OCI-M1 (cell line): Measurements from ENCODE around the gene CPN2.
A peak's percentile ranks its signal among the peaks of the same experiment; 100 is the strongest.

ENCODE experiments used
- DNase-seq: peaks from one replicate; lab custom pipeline; 2025; lab: John Stamatoyannopoulos, UW

CPN2 gene

DNA sequence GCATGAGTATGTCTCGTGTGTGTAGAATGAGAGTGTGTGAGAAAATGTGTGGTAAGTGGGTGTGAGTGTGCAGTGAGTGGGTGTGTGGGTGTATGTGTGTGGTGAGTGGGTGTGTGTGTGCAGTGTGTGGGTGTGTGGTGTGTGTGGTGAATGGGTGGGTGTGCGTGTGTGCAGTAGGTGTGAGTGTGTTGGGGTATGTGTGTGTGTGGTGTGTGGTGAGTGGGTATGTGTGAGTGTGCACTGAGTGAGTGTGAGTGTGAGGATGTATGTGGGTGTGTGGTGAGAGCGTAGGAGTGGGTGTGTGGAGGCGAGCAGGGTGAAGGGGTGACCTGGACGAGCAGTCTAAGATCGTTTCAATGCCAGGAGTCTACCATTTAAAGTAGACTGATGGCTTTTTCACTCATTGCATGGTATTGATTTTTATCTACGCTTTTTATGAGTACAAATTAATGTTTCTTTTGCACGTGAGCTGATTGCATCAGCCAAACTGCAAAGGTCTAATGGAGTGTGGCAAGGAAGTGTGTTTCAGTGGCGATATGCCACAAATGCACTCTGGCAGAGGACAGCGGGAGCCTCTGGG, 1.6 kb upstream of the CPN2 start:
- DNase-seq = peak; percentile 2

DNA sequence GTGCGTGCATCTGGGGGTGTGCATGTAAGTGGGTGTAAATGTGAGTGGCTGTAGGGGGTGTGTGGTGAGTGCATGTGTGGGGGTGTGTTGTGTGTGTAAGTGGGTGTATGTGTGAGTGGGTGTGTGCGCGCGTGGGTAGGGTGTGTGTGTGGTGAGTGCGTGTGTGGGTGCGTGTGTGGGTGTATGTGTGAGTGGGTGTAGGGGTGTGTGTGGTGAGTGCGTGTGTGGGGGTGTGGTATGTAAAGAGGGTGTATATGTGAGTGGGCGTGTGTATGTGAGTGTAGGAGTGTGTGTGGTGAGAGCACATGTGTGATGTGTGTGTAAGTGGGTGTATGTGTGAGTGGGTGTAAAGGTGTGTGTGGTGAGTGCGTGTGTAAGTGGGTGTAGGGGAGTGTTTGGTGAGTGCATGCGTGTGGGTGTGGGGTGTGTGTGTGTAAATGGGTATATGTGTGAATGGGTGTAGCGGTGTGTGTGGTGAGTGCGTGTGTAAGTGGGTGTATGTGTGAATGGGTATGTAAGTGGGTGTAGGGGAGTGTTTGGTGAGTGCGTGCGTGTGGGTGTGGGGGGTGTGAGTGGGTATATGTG, 916 bp upstream of the CPN2 start:
- DNase-seq = no peak

DNA sequence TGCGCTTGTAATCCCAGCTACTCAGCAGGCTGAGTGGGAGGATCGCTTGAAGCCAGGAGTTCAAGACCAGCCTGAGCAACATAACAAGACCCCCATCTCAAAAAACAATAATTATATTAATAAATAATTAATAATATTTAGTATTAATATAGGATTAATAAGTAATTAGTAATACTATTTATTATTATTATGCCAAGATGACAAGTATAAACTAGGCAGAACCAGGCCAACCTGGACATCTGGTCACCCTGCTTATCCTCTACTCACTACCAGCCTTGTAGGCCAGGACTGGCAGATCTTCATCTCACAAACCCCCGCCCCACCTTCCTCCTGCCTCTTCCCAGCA, 429 bp downstream of the CPN2 start:
- DNase-seq = no peak

DNA sequence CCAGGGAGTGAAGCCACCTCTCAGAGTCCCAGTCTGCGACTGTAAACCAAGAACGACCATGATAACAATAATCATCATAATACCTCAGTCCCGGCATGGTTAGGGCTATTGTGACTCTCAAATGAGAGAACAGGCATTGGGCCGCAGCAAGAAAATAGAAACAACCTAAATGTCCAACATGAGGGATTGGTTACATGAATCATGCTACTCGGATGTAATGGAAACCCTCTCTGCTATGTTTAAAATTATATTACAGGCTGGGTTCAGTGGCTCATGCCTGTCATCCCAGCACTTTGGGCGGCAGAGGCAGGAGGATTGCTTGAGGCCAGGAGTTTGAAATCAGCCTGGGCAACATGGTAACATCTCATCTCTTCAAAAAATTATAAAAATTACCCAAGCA, 2.8 kb downstream of the CPN2 start:
- DNase-seq = no peak

DNA sequence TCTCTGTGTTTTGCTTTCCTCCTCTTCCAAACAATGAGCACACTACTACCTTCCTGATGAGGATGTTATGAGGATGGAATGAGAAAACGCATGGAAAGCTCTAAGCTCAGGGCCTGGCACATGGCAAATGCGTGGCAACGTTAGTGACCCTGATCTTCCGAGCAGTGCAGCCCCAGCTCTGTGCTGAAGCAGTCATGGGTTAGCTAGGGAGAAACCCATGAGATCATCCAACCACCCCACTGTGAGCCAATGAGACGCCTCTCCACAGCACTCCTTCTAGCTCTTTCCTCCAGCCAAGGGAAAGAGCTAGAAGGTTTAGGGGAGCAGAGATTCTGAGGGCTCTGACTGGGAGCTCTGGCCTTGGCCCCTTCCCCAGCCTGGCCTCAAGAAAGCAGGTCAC, 4.5 kb downstream of the CPN2 start:
- DNase-seq = no peak

DNA sequence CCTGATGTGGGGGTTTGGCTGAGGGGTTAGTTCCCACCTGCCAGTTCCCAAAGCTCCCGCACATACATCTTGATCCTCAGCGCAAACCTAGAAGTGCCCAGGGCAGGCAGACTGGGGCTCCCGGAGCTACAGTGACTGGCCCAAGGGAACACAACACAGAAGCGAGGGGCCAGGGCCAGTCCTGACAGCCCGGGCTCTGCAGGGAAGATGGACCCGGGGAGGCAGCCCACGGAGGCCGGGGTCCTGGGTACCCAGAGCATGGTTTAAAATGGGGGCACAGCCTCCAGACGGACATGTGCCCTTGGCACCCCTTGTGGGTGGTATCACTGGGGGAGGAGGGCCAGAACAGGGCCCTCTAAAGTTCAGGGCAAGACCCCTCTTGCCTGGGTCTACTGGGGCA, 5.1 kb downstream of the CPN2 start:
- DNase-seq = no peak

DNA sequence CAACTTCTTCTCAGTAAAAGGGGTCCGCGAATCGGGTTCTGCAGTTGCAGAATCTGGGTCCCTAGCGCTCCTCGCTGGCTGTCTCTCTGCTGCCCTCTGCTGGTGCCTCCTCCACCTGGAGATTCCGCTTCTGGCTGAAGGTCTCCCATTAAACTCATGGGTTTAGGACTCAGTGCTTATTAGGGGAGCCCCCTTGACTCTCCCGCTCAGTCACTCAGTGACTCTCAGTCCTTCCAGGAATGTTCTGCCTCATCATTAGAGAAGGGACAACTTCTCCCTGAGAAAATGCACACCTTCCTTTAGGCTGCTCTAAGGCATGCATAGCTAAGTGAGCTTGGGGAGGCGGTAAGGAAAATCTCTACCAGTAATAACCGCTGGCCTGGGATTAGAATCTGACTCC, 7.1 kb downstream of the CPN2 start:
- DNase-seq = peak; percentile 66

DNA sequence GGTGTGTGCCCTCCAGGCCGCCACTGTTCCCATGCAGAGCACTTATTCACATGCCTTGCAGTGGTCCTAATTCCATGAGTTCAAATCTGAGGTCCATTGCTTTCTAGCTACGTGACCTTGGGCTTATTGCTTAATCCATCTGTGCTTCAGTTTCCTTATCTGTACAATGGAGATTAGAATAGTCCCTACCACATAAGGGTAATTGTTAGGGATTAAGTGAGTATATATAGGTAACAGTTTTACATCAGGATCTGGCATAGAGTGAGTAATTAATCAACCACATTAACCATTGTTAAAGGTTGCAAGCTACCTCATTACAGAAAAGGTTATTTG, 7.6 kb downstream of the CPN2 start:
- peak; percentile 31 for DNase-seq

DNA sequence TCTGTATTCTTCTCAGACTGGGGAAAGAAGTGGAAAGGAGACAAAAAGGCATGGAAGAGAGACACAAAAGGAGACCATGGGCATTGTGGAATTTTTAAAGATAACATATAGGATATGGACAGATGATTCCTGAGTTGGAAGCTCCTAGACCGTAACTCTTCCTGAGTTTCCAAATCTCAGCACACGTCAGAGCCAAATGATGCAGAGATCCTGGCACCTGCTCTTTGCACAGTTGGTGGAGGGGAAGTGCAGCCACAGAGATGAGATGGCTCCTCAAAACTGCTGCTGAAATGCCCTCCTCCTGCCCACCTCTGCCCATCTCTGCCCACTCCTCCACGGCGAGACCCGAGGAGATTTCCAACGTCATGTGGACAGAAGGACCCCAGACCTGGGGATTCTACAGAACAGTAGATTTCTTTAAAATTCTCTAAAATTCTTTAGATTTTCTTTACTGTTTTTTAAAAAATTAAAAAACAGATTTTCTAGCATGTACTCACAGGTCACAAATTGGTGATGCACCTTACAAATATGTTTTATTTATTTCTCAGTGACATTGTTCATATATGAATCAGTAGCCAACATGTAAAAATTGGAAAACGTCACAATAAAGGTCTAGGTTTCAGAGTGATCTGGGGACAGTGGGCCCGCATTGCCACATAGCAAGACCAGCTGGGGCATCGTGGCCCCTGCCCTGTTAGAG, 8.1 kb downstream of the CPN2 start:
- no peak for DNase-seq

DNA sequence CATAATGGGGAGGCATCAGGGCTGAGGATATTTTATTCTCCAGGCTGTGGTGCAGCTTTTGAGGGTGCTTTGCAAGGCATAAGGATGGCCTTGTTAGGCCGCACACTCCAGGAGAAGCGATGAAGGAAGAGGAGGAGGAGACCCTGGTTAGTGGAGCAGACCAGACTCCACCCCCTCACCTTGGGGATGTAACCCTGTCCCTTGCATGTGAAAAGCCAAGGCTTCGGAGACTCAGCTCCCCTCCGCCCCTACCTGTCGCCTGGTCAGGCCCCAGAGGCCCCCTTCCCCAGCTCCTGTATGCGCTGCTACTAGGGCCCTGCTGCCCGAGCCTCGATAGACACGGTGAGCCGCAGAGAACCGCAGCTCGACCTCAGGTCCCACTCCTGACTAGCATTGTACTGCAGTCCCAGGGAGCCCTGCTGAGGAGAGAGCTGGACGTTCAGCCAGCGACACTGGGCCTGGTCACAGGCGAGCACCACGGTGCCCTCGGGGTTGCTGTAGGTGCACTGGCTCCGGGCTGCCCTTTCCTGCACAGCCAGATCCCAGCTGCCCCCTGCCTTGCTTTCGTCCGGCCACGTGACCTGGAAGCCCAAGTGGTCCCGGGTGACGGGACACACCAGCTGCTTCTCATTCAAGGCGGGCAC, 10.2 kb downstream of the CPN2 start:
- DNase-seq = no peak

DNA sequence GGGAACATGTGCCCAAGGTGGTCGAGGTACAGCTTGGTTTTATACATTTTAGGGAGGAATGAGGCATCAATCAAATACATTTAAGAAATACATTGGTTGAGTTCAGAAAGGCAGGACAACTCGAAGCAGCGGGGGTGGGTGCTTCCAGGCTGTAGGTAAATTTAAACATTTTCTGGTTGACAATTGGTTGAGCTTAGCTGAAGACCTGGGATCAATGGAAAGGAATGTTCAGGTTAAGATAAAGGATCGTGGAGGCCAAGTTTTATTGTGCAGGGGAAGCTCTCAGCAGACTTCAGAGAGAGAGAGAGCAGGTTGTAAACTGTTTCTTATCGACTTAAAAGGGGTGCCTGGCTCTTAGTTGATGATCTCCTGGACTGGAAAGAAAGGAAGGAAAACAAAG, 11.3 kb downstream of the CPN2 start:
- DNase-seq = no peak

DNA sequence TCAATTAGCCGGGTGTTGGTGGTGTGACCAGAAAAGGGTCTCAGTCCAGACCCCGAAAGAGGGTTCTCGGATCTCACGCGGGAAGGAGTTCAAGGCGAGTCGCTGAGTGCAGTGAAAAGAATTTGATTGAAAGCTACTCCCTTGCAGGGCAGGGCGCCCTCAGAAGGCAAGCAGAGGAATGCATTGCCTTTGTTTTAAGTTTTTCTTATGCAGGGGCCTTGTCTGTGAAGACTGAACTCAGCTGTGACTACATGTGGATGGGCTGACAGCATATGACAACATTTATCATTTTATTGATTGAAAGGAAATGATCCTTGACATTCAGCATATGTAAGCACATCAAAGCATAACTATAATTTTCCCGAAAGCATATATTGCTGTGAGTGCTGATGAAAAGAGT, 11.8 kb downstream of the CPN2 start:
- DNase-seq = no peak

DNA sequence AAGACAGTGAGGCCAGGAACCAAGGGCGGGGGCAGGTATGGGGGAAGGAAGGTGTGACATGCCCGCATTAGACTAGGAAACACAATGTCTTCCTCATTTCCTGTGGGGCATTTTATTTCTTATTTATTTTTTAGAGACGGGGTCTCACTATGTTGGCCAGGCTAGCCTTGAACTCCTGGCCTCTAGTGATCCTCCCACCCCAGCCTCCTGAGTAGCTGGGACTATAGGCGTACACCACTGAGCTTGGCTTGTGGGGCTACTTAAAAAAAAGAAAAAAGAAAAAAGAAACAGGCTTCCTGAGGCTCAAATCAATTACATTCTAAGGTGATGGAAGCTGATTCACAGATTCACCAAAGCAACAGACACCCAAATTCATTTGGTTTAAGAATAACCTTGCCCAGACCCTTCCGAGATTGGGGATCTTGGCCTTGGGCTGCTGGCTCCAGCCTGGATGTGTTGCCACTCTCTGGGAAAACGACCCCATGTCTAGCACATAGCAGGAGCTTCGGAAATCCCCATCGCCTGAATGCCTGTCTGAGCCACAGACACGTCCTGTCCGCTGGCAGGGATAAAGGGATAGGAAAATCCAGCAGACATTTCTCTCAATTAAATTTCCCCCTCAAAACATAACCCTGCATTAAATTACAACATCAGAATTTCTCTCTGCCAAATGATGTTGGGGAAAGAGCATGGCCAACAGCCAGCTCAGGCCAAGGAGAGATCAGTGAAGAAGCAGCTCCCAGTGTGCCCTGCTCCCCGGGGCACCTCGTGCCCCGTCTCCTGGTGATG, 13.0 kb downstream of the CPN2 start:
- DNase-seq = no peak

DNA sequence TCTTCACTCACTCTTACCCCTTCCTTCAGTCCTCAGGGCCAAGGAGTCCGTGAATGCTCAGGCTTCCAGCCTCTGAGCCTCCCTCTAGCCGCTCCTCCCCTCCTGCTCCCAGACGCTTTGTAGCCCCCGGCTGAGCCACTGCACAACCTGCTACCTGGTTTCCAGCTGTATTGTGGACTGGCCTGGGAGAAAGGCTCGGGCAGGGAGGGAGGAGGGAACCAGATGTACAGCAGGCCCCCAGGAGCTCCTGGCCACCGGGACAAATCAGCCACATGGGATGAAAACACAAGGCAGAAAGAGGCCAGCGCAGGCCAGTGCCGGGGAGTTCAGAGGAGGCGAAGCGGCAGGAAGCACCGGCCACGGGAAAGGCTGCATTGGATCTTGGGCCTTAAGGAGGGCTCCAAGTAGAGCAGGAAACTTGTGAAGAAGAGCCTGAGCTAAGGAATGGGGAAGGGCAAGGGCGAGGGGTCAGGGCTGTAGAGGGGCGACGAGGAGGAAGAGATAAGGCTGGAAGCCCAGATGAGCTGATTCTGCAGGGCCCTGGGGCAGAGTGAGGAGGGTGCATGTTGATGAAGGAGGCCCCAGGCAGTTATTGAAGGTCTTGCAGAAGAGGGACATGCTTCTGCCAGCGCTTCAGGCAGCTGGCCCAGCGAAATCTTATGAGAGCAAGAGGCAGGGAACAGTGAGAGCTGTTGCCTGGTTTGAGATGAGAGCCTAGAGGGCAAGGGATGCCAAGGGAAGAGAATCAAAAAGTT, 14.3 kb downstream of the CPN2 start:
- DNase-seq = no peak

DNA sequence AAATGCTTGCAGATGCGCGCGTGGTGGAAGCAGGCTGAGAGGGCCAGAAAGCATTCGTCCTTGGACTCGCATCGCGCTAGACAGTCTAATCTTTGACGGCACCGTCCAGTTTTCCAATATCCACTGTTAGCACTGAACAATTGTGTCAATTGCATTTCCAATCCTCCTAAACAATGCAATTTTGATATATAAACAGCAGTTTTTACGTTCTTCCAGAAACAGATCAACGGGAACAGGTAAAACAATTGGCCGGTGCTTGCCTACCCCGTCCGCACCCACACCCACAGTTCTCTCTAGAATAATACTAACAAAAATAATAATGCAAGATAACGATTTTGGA, 17.2 kb downstream of the CPN2 start:
- DNase-seq = no peak

DNA sequence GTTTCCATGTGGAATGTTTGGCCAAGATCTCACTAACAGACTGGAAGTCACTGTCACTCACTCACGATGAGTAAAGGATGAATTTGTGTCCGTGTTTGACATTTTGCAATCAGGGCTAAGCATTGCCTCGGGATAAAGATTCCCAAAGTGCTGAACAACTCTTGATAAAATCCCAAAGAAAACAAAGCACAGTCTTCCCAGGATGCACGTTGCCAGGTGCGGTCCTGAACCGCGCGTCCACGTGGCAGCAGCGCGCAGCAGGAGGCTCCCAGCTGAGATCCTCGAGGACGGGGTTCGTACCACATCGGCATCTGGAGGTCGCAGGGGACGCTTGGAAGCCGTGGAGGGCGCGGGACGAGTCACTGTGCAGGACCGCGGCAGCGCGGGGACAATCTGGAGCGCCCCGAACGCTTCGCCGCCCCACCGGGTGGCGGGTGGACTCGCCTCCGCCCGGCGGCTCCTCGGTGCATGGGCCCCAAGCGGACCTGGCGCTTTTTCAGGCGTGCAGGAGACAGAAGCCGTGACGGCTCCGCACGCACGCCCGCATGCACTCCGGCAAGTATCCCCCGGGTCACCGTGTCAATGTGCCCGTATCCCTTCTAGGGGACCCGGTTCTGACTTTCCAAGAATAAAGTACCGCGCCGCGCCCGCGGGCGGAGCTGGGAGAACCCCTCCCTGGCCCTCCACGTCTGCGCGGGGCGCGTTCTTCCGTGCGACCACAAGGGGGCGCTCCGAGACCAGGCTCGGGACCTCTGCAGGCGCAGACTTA, 17.7 kb downstream of the CPN2 start:
- no peak for DNase-seq

DNA sequence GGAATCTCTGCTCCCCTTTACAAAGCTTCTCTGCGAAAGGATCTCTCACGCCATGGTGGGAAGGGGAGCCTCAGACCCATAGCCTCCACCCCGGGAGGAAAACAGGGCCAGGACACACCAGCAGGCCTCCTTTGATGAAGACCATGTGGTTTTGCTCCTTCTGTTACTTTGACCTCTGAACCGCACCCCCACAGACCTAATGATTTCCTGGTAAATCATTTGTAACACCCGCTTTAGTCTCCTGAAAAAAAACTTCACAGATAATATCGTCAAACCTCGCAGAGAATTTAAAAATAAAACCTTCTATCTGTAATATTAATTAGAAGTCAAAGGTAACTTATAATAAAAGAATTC, 18.3 kb downstream of the CPN2 start:
- no peak for DNase-seq

DNA sequence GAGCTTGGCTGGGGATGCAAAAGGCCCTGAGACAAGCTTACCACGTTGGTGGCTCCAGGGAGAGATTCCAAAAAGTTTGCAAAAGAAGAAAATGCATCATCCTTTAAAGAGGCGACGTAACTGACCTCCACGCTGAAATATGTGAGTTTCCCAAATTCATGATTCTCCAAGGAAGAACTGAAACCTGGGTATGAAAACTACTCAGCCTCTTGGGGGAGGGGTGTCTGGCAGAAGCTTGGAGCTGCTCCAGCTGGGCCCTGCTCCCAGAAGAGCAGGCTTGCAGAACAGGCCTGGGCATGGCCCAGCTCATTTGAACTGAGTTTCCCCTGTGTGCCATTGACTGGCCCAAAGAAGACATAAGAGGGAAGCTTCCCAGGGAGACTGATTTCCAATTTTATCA, 20.5 kb downstream of the CPN2 start:
- no peak for DNase-seq

DNA sequence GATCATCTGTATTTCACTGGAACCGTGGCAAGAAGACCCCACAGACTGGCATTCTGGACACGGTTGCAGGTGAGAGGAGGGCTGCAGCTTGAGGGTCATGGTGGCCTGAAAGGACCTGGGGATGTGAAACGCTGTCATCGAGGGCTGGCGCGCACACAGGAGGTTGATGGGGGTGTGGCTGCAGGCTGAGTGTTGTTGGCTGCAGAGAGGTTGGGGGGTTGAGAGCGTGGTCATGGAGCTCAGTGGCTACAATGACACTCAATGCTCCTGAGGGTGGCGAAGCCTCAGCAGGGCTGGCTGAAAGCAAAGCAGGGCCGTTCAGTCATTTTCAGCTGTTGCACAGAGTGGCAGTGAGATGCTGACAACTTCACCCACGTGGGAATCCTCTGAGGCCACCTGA, 21.0 kb downstream of the CPN2 start:
- DNase-seq = no peak

DNA sequence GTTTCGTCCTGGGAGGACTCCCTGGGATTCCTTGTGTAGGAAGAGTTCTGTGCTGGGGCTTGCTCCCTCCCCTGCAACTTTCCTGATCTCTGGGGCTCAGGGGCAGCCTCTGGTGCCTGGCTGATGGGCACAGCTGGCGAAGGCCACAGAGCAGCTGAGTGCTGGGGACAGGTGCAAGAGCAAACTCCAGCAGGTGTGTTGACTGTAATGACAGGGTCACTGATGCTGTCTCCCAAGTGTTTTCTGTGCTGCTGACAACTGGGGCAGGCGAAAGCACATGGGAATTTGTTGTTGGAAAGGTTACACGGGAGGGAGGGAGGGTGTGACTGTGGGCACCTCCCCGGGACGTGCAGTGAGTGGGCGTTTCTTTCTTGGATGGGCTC, 21.6 kb downstream of the CPN2 start:
- DNase-seq = no peak

DNA sequence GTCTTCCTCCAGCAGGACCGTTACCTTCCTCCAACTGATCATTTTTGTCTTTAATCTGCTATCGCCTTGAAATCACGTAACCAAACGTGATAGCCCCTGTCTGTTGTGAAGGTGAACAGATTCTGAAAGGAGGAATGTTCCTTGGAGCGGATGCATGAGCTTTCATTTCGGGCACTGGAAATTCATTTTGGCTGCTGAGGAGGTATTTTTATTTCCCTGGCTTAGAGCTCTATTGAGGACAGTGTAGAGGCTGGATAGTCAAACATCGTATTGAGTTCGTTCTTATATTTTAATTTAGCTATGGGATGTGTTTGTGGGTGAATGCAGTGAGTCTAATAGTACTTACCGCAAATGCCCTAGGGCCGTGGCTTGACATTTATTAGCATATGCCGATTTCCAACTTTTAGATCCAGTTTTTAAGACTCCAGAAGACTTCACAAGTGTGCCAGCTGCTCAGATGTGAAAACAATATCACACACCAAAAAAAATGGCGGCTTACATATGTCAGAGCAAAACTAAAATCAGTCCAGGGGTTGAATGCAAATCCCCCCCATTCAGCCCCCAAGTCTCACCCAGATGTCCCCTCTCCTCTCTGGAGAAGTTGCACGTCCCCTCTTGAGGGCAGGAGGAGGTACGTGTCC, 22.1 kb downstream of the CPN2 start:
- no peak for DNase-seq
